Measurements from ENCODE around the gene APBB1. TPM values are rescaled to one million over a fixed set of nuclear protein-coding genes. Genes with fewer than 3 reads are reported as not detected.
A peak's percentile ranks its signal among the peaks of the same experiment; 100 is the strongest.

The APBB1 gene
- polyA plus RNA-seq, 1 donor = 27.6 TPM

- H3K36me3 ChIP-seq (ENCODE audit: control insufficient read depth, insufficient read depth, low read length) = no peaks in the 10 kb centered on the region
- no peaks in the 10 kb centered on the region for H3K27me3 ChIP-seq (ENCODE audit: control insufficient read depth, insufficient read depth, low read length)
- no peak for DNase-seq
- no peaks in the 10 kb centered on the region for H3K4me1 ChIP-seq (ENCODE audit: control insufficient read depth, insufficient read depth, low read length)
- no peak overlapping the region for H3K27ac ChIP-seq (ENCODE audit: low read length)
- H3K9me3 ChIP-seq (ENCODE audit: control insufficient read depth, low read depth, low read length) = no peaks in the 10 kb centered on the region
- no peak overlapping the region for H3K4me3 ChIP-seq (ENCODE audit: low read length)
- 73% methylated on average over 3 of the region's 6 CpGs for WGBS (ENCODE audit: insufficient coverage, low lambda C conversion rate)
Measured at GRCh38 chr11:6371825-6372224, 47.1 kb downstream of the APBB1 start.

DNA sequence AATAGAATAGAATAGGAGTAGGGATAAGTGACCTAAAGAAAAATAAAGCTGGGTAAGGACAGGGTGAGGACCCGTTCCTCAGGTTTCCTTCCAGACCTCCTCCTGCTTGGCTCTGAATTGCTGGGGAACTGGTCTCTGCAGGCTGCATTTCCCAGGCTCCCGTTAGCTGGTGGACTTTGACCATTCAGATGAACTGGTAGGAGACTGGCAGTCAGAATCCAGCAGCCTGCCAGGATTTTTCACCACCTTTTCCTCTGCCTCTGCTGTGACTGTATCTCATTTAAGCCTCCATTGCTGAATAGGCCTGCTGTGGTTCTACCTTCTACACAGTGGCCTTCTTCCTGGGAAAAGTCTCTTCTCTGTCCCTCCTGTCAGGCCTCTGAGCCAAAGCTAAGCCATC, 53.2 kb downstream of the APBB1 start:
- Histone ChIP-seq H3K4me1 (ENCODE audit: control insufficient read depth, insufficient read depth, low read length) (no peaks in the 10 kb centered on the region), H3K4me3 (ENCODE audit: low read length) (no peak overlapping the region), H3K27ac (ENCODE audit: low read length) (no peak overlapping the region), H3K27me3 (ENCODE audit: control insufficient read depth, insufficient read depth, low read length) (no peaks in the 10 kb centered on the region), H3K9me3 (ENCODE audit: control insufficient read depth, low read depth, low read length) (no peaks in the 10 kb centered on the region), H3K36me3 (ENCODE audit: control insufficient read depth, insufficient read depth, low read length) (no peaks in the 10 kb centered on the region)
- DNase-seq = peak; percentile 51 to 70
- no CpG with 5 or more reads among the region's 2 CpGs for WGBS (ENCODE audit: insufficient coverage, low lambda C conversion rate)

GRCh38 chr11:6362873-6363678, 55.8 kb downstream of the APBB1 start:
- WGBS (ENCODE audit: insufficient coverage, low lambda C conversion rate) = no CpG with 5 or more reads among the region's 6 CpGs

GRCh38 chr11:6362185-6362872, 56.6 kb downstream of the APBB1 start:
- no peaks in the 10 kb centered on the region for H3K4me1 ChIP-seq (ENCODE audit: control insufficient read depth, insufficient read depth, low read length)
- no peak overlapping the region for H3K27ac ChIP-seq (ENCODE audit: low read length)
- no peaks in the 10 kb centered on the region for H3K27me3 ChIP-seq (ENCODE audit: control insufficient read depth, insufficient read depth, low read length)
- H3K4me3 ChIP-seq (ENCODE audit: low read length) = no peak overlapping the region
- no peaks in the 10 kb centered on the region for H3K9me3 ChIP-seq (ENCODE audit: control insufficient read depth, low read depth, low read length)
- DNase-seq = no peak
- no CpG with 5 or more reads among the region's 5 CpGs for WGBS (ENCODE audit: insufficient coverage, low lambda C conversion rate)
- no peaks in the 10 kb centered on the region for H3K36me3 ChIP-seq (ENCODE audit: control insufficient read depth, insufficient read depth, low read length)

More at GRCh38 chr11:6362873-6363678, 55.8 kb downstream of the APBB1 start:
- no peaks in the 10 kb centered on the region for H3K36me3 ChIP-seq (ENCODE audit: control insufficient read depth, insufficient read depth, low read length)
- no peak overlapping the region for H3K27ac ChIP-seq (ENCODE audit: low read length)
- no peaks in the 10 kb centered on the region for H3K27me3 ChIP-seq (ENCODE audit: control insufficient read depth, insufficient read depth, low read length)
- peak; percentile 58 to 74 for DNase-seq
- no peaks in the 10 kb centered on the region for H3K4me1 ChIP-seq (ENCODE audit: control insufficient read depth, insufficient read depth, low read length)
- no peak overlapping the region for H3K4me3 ChIP-seq (ENCODE audit: low read length)
- no peaks in the 10 kb centered on the region for H3K9me3 ChIP-seq (ENCODE audit: control insufficient read depth, low read depth, low read length)

DNA sequence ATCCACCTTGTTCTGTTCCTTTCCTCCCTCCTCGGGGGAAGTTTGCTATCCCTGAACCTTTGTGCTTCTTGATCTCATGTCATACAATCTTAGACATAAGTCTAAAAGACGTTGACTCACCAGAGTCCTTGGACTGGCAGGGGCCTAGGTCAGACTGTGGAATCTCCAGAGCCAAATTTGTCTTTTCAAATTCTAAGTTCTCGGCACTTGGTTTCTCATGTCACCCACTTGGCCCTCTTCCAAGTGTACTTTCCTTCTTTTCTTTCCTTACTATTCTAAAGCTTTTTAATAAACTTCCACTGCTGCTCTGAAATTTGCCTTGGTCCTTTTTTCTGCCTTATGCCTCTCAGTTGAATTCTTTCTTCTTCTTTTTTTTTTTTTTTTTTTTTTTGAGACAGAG, 58.7 kb downstream of the APBB1 start:
- H3K36me3 ChIP-seq (ENCODE audit: control insufficient read depth, insufficient read depth, low read length) = no peaks in the 10 kb centered on the region
- no peaks in the 10 kb centered on the region for H3K27me3 ChIP-seq (ENCODE audit: control insufficient read depth, insufficient read depth, low read length)
- DNase-seq = no peak
- no peak overlapping the region for H3K27ac ChIP-seq (ENCODE audit: low read length)
- H3K4me3 ChIP-seq (ENCODE audit: low read length) = no peak overlapping the region
- no peaks in the 10 kb centered on the region for H3K9me3 ChIP-seq (ENCODE audit: control insufficient read depth, low read depth, low read length)
- peaks cover 1% of the 10 kb centered on the region for H3K4me1 ChIP-seq (ENCODE audit: control insufficient read depth, insufficient read depth, low read length)
- no CpG with 5 or more reads among the region's 3 CpGs for WGBS (ENCODE audit: insufficient coverage, low lambda C conversion rate)

DNA sequence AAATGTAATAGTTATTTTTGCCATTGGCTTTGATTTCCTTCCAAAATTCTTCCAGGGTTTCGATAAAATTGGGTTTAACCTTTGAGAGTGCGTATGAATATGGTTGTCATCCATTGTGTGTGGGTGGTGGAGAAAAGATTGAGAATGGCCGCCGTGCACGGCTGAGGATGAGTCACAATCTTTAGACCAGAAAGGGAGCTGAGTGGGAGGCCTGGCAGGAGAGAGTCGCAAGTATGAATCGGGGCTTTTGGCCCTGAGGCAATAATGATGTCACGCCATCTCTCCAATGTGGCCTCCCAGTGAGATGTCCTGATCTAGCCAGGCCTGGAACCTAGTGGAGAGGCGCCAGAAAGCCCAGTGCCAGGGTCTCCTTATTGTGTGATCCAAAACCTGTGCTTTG, 61.7 kb downstream of the APBB1 start:
- Histone ChIP-seq H3K4me1 (ENCODE audit: control insufficient read depth, insufficient read depth, low read length) (peaks cover 19% of the 10 kb centered on the region), H3K9me3 (ENCODE audit: control insufficient read depth, low read depth, low read length) (no peaks in the 10 kb centered on the region), H3K36me3 (ENCODE audit: control insufficient read depth, insufficient read depth, low read length) (no peaks in the 10 kb centered on the region), H3K4me3 (ENCODE audit: low read length) (no peak overlapping the region), H3K27ac (ENCODE audit: low read length) (no peak overlapping the region), H3K27me3 (ENCODE audit: control insufficient read depth, insufficient read depth, low read length) (no peaks in the 10 kb centered on the region)
- WGBS (ENCODE audit: insufficient coverage, low lambda C conversion rate) = no CpG with 5 or more reads among the region's 9 CpGs
- DNase-seq = no peak

- Histone ChIP-seq H3K4me3 (ENCODE audit: low read length) (no peak overlapping the region), H3K27me3 (ENCODE audit: control insufficient read depth, insufficient read depth, low read length) (no peaks in the 10 kb centered on the region), H3K4me1 (ENCODE audit: control insufficient read depth, insufficient read depth, low read length) (peaks cover 19% of the 10 kb centered on the region), H3K9me3 (ENCODE audit: control insufficient read depth, low read depth, low read length) (no peaks in the 10 kb centered on the region), H3K36me3 (ENCODE audit: control insufficient read depth, insufficient read depth, low read length) (no peaks in the 10 kb centered on the region), H3K27ac (ENCODE audit: low read length) (no peak overlapping the region)
- no peak for DNase-seq
- WGBS (ENCODE audit: insufficient coverage, low lambda C conversion rate) = 71% methylated on average over 1 of the region's 4 CpGs
Measured at GRCh38 chr11:6356503-6357055, 62.3 kb downstream of the APBB1 start.

DNA sequence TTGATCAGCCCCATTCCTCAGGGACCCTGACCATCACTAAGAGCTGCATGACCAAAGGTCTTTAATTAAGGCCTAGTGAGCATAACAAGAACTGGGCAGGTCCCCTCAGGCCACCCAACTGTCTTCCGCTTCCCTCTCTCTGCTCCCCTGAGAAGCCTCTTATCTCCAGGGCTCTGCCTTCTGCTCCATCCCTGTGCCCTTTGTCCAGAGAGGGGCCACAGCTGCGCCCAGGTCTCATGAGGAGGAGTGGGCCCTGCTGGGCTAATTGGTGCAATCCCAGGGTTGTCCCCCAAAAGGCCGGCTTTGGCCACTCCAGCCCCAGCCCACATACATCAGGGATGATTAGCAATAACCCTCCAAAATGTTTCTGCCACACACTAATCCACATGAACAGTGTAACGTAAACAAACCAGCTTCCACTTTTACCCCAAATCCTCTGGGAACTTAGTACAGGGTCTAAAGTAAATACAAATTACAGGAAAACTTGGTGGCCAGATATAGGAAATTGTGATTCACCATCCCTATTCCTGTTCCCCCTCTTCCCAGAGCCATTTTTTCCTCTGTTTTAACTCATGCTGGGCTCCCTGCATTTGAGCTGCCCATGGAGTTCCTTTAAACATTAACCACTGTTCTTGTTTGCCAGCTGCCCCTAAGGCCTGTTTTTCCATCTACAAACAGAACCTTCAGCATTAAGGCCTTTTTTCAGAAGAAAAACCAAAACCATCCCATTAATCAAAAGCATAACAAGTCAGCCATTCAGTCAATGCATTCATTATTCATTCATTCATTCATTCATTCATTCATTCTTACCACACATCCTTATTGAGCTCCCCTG, 64.0 kb downstream of the APBB1 start:
- no CpG with 5 or more reads among the region's 4 CpGs for WGBS (ENCODE audit: insufficient coverage, low lambda C conversion rate)
- Histone ChIP-seq H3K4me1 (ENCODE audit: control insufficient read depth, insufficient read depth, low read length) (peaks cover 19% of the 10 kb centered on the region), H3K36me3 (ENCODE audit: control insufficient read depth, insufficient read depth, low read length) (no peaks in the 10 kb centered on the region), H3K4me3 (ENCODE audit: low read length) (no peak overlapping the region), H3K27me3 (ENCODE audit: control insufficient read depth, insufficient read depth, low read length) (no peaks in the 10 kb centered on the region), H3K27ac (ENCODE audit: low read length) (peak overlapping the region; percentile 1), H3K9me3 (ENCODE audit: control insufficient read depth, low read depth, low read length) (no peaks in the 10 kb centered on the region)
- peak in 1 of 2 donors; percentile 44 for DNase-seq

DNA sequence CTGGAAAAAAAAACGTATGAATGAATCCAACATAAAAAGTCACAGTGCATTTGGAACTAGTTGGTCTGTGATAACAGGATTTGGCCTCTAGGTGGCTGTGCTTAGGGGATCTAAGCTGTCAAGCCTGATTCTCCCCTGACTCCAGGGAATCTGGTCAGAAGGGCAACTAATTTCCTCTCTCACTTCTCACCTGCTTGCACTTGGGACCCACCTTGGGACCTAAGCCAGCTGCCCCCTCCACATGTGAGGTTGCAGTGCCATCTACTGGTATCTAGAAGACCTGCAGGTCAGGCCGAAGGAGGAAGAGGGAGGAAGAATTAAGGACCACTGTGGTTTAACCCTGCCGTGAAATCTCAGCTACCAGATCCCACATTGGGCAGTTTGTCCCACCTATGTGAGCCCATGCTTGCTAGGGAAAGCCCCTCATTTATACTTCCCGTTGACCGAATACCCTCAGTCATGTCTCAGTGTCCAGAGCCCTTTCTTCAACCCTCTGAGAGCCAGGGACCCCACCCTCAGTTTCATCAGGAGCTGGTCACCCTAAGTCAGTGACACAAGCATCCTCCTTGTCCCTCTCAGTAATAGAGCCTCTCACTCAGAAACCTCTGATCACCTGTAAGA, 65.4 kb downstream of the APBB1 start:
- WGBS (ENCODE audit: insufficient coverage, low lambda C conversion rate) = 20% methylated on average over 1 of the region's 5 CpGs
- peak; percentile 86 to 92 for DNase-seq
- Histone ChIP-seq H3K27me3 (ENCODE audit: control insufficient read depth, insufficient read depth, low read length) (no peaks in the 10 kb centered on the region), H3K4me1 (ENCODE audit: control insufficient read depth, insufficient read depth, low read length) (peaks cover 19% of the 10 kb centered on the region), H3K4me3 (ENCODE audit: low read length) (no peak overlapping the region), H3K36me3 (ENCODE audit: control insufficient read depth, insufficient read depth, low read length) (no peaks in the 10 kb centered on the region), H3K27ac (ENCODE audit: low read length) (no peak overlapping the region), H3K9me3 (ENCODE audit: control insufficient read depth, low read depth, low read length) (no peaks in the 10 kb centered on the region)
